GM06990 (cell line): Measurements from ENCODE around the gene RANBP10.

ENCODE experiments used
- DNase-seq: peaks from one replicate; pipeline ENCODE4 v3.0.0-alpha.2; 2011; ENCODE audit not compliant: insufficient read length; ENCODE audit errors: extremely low read depth
- H3K27me3 ChIP-seq: replicated peaks from 2 replicates; pipeline ENCODE4 v1.6.0; 2011; ENCODE audit warnings: low read length; ENCODE audit not compliant: control insufficient read depth, insufficient read depth
- H3K36me3 ChIP-seq: 2 replicates; pipeline ENCODE4 v1.5.1; 2011; ENCODE audit warnings: low read length; ENCODE audit not compliant: control insufficient read depth, insufficient read depth
- H3K4me3 ChIP-seq: replicated peaks from 2 replicates; pipeline ENCODE4 v1.5.1; 2011; ENCODE audit warnings: low read depth, mild to moderate bottlenecking, control low read depth, low read length
- TF ChIP-seq, protein P1 (sequence below): IDR thresholded peaks from 2 replicates; pipeline ENCODE4 v1.5.1; 2011; ENCODE audit warnings: low read length, control low read depth, mild to moderate bottlenecking, inconsistent platforms; ENCODE audit not compliant: insufficient read depth, poor library complexity, severe bottlenecking

RANBP10 gene

DNA sequence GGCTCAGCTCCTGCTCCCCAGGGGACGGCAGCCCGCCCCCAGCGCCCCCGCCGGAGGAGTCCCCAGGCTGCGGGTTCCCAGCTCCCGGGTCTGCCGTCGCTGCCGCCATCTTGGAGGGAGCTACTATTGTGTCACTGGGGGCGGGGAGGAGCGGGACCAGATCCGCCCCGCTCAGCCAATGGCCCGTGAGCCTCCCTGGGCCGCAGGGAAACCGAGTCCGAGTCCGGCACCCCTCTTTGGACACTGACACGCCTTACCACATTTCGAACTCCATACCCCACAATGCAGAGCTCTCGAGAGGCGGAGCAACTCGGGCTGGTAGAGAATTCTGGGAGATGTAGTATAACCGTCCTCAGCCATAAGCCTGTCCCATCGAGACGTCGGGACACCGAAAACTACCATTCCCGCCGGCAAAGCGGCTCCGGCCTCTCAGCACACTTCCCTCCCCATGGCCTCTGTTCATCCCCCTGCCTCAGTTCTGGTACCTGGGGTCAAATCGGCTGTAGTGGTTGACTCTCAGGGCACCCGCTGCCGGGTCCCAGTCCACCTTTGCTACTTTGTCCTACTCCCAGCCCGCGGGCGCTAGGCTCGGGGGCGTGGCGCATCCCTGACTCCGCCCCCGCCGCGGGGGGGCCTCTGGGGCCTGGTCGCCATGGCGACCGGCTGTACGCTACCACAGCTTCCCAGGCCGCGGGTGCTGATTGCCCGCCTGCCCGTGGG, at the start of gene RANBP10, which contains the start of gene TSNAXIP1:
RANBP10 (minus strand) TSS at position 133 of the 720 bp plus-strand sequence; CDS start at position 109, 24 bp downstream.
TSNAXIP1 (plus strand) TSS at position 462 of the 720 bp plus-strand sequence. CDS start 261 bp downstream, outside the sequence.
- Histone ChIP-seq H3K4me3 (peak within 1 kb of the TSS; percentile 98), H3K36me3 (peaks cover 2% of the 10 kb centered on the region; the same call in 1 of the 2 replicates)

DNA sequence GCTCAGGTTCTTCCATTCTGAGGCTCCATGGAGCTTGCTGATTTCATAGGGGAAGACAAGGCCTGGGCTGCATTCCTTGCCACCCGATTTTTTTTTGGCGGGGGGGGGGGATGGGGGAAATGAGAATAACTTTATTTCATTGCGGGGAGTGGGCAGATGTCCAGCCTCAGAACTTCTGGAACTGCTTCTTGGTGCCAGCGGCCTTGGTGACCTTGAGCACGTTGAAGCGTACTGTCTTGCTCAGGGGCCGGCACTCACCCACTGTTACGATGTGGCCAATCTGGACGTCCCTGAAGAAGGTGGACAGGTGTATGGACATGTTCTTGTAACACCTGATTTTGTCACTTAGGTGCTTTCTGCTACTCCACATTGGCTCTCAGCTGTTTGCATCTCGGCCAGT, 49.4 kb upstream of the RANBP10 start:
- H3K27me3 ChIP-seq, result no peaks in the 10 kb centered on the region
- peaks cover 2% of the 10 kb centered on the region; the same call in 1 of the 2 replicates for H3K36me3 ChIP-seq
- DNase-seq, result no peak
- TF ChIP-seq, protein P1, sequence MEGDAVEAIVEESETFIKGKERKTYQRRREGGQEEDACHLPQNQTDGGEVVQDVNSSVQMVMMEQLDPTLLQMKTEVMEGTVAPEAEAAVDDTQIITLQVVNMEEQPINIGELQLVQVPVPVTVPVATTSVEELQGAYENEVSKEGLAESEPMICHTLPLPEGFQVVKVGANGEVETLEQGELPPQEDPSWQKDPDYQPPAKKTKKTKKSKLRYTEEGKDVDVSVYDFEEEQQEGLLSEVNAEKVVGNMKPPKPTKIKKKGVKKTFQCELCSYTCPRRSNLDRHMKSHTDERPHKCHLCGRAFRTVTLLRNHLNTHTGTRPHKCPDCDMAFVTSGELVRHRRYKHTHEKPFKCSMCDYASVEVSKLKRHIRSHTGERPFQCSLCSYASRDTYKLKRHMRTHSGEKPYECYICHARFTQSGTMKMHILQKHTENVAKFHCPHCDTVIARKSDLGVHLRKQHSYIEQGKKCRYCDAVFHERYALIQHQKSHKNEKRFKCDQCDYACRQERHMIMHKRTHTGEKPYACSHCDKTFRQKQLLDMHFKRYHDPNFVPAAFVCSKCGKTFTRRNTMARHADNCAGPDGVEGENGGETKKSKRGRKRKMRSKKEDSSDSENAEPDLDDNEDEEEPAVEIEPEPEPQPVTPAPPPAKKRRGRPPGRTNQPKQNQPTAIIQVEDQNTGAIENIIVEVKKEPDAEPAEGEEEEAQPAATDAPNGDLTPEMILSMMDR, result no peak
- H3K4me3 ChIP-seq, result no peak overlapping the region

More for the DNA sequence above, at the start of gene RANBP10, which contains the start of gene TSNAXIP1:
- DNase-seq, result peak; percentile 96
- TF ChIP-seq, protein P1, result no peak
- no peaks in the 10 kb centered on the region for H3K27me3 ChIP-seq

DNA sequence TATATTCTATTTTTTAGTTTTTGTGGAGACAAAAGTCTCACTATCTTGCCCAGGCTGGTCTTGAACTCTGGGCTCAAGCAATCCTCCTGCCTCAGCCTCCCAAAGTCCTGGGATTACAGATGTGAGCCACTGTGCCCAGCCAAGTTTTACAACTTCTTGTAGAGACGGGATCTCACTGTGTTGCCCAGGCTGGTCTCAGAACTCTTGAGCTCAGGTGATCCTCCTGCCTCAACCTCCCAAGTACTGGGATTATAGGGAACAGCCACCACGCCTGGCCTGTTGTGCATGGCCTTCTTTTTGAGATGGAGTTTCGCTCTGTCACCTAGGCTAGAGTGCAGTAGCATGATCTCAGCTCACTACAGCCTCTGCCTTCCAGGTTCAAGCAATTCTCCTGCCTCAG, 47.3 kb upstream of the RANBP10 start:
- Histone ChIP-seq H3K36me3 (no peaks in the 10 kb centered on the region; the same call in 1 of the 2 replicates), H3K4me3 (no peak overlapping the region), H3K27me3 (no peaks in the 10 kb centered on the region)
- TF ChIP-seq, protein P1, result no peak
- no peak for DNase-seq

DNA sequence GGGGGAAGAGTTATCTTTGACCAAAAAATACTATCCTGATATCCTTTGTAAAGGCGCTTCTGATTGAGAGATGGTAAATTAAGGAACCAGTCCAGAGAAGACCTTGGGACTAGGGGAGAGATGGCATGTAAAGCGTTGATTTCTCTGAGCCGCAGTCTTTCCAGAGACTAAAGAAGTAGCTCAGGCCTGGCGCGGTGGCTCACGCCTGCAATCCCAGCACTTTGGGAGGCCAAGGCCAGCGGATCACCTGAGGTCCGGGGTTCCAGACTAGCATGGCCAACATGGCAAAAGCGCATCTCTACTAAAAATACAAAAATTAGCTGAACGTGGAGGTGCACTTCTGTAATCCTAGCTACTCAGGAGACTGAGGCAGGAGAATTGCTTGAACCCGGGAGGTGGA, 41.8 kb upstream of the RANBP10 start:
- H3K36me3 ChIP-seq, result no peaks in the 10 kb centered on the region

DNA sequence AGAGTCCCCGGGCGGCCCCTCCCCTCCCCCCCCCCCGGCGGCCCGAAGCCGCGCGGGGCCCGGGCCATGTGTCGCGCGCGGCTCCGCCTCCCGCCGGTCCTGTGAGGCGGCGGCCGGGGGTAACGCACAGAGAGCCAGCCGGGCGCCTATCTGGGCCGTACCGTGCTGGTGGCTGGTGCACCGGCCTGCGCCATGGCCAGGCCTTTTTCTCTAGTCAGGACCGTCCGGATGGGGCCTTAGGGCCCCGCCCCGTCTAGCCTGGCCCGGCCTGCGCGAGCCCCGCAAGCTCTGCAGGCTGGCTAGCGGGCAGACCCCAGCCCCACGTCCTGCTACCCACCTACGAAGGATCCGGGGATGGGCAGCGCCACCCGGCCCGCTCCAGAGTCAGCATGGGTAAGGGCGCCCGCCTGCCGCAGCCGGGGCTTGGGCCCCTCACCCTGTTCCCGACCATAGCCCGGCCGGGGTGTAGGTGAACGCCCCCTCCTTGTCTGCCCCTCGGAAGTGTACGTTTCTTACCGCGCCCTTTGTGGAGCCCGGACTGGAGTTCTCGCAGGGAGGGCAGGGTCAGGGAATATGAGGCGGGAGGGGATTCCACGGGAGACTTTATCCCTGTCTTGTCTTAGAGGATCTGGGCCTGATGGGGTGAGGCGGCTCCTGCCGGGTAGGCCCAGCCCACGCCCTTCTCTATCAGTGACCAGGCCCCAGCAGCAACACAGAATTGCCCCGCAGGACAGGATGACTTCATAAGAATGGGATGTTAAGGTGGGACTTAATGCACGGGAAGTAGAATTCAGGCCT, 40.9 kb upstream of the RANBP10 start, which contains the start of gene CENPT:
CENPT (minus strand) TSS at position 630 of the 798 bp plus-strand sequence. CDS start 13,834 bp downstream, outside the sequence.
- H3K36me3 ChIP-seq, result no peaks in the 10 kb centered on the region
- DNase-seq, result no peak

More for the DNA sequence above, 41.8 kb upstream of the RANBP10 start:
- no peaks in the 10 kb centered on the region for H3K27me3 ChIP-seq
- H3K4me3 ChIP-seq, result peak overlapping the region; percentile 96
- DNase-seq, result no peak
- TF ChIP-seq, protein P1, result no peak

More for the DNA sequence above, 40.9 kb upstream of the RANBP10 start, which contains the start of gene CENPT:
- Histone ChIP-seq H3K4me3 (peak within 1 kb of the TSS; percentile 96), H3K27me3 (no peaks in the 10 kb centered on the region)
- TF ChIP-seq, protein P1, result no peak
